Measurements from ENCODE around the gene IL18R1. TPM values are rescaled to one million over a fixed set of nuclear protein-coding genes. Genes with fewer than 3 reads are reported as not detected.

Gene IL18R1
- total RNA-seq, 1 donor from 2014 or later: 4.9 TPM

DNA sequence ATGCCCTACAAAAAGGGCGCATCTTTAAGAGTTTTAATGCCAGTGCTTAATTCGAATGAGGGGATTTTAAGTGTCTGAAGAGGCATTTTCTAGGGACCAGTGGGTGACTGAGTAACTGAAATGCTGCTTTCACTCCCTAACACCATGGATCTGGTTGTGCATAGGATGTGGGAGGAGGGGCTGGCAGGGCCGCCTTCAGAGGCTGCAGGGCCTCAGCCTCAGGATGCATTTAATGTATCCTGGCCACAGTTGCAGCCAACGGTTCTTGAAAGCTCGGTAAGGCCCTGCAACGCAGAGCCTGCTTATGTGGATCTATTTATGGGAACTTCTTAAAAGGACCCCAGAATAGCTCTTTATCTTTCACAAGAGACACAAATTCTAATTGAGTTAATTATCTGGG lies 41.6 kb downstream of the IL18R1 start:
- Histone ChIP-seq H3K4me3 (no peak overlapping the region), H3K4me1 (no peaks in the 10 kb centered on the region), H3K36me3 (no peaks in the 10 kb centered on the region), H3K9me3 (no peaks in the 10 kb centered on the region), H3K27ac (no peak overlapping the region), H3K27me3 (no peaks in the 10 kb centered on the region)
- no peak for DNase-seq (ENCODE audit: extremely low spot score in 2 of 2)
- intact Hi-C loops (cut with DNase I): no loop called here
- TF ChIP-seq POLR2AphosphoS5 (IDR thresholded peaks at IDR 0.05; ENCODE audit: insufficient read depth in 1 of 2, low read depth in 1 of 2): no peak
- TF ChIP-seq, protein P1, sequence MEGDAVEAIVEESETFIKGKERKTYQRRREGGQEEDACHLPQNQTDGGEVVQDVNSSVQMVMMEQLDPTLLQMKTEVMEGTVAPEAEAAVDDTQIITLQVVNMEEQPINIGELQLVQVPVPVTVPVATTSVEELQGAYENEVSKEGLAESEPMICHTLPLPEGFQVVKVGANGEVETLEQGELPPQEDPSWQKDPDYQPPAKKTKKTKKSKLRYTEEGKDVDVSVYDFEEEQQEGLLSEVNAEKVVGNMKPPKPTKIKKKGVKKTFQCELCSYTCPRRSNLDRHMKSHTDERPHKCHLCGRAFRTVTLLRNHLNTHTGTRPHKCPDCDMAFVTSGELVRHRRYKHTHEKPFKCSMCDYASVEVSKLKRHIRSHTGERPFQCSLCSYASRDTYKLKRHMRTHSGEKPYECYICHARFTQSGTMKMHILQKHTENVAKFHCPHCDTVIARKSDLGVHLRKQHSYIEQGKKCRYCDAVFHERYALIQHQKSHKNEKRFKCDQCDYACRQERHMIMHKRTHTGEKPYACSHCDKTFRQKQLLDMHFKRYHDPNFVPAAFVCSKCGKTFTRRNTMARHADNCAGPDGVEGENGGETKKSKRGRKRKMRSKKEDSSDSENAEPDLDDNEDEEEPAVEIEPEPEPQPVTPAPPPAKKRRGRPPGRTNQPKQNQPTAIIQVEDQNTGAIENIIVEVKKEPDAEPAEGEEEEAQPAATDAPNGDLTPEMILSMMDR (IDR thresholded peaks at IDR 0.05): no peak
- TF ChIP-seq POLR2A (IDR thresholded peaks at IDR 0.05): no peak

DNA sequence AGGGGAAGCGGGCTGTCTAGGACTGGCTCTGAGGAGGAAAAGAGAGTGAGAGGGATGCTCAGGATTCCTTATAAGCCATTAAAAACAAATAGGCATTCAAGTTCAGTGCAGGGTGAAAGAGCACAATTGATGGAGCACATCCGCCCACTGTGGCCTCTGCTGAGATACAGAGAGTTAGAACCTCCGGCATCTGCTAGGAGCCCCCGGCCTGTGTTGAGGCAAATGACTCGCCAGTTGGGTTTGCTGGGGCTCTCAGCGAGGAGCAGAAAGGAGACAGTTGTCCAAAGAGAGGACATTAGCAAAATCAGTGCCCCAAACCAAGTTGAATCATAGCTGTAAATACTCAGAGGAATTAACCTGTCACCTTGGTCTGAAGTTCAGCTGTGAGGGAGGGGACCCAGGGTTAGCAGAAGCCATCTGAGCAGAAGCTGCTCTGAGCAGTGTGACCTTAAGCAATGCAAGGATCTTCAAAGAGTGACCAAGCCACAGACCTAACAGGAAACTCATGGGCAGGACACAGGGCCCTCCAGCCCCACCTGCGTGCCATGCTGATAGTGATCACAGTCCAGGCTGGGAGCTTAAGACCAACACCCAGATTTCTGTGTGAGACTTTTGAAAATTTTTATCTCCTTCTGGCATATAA lies 44.0 kb downstream of the IL18R1 start:
- H3K4me3 ChIP-seq: no peak overlapping the region
- intact Hi-C loops (cut with DNase I): no loop called here
- H3K36me3 ChIP-seq: no peaks in the 10 kb centered on the region
- H3K27ac ChIP-seq: no peak overlapping the region
- TF ChIP-seq, protein P1 (IDR thresholded peaks at IDR 0.05): no peak
- TF ChIP-seq POLR2A (IDR thresholded peaks at IDR 0.05) (no peak), POLR2AphosphoS5 (IDR thresholded peaks at IDR 0.05; ENCODE audit: insufficient read depth in 1 of 2, low read depth in 1 of 2) (no peak)
- no peaks in the 10 kb centered on the region for H3K4me1 ChIP-seq
- no peak for DNase-seq (ENCODE audit: extremely low spot score in 2 of 2)
- no peaks in the 10 kb centered on the region for H3K9me3 ChIP-seq
- H3K27me3 ChIP-seq: no peaks in the 10 kb centered on the region

DNA sequence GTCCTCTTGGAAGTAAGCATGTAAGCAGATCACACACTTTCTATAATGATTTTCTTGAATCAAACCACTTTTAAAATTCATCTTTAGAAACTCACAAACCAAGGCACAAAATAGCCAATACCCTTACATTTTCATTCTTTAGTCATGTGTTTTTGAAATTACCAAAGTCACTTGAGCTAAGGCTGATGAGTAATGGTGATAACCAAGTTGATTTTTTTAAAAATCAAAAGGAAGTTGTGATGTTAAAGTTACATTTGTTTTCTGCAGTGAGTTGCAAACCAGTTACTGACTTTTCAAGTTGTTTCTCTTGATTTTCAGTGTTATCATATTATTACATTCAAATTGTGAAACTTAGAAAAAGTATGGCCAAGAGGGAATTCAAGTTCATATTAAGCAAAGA lies 45.9 kb downstream of the IL18R1 start:
- H3K4me1 ChIP-seq: no peaks in the 10 kb centered on the region
- no peak for TF ChIP-seq POLR2AphosphoS5 (IDR thresholded peaks at IDR 0.05; ENCODE audit: insufficient read depth in 1 of 2, low read depth in 1 of 2)
- TF ChIP-seq POLR2A (IDR thresholded peaks at IDR 0.05): no peak
- TF ChIP-seq, protein P1 (IDR thresholded peaks at IDR 0.05): no peak
- H3K27me3 ChIP-seq: no peaks in the 10 kb centered on the region
- no peak for DNase-seq (ENCODE audit: extremely low spot score in 2 of 2)
- H3K36me3 ChIP-seq: no peaks in the 10 kb centered on the region
- intact Hi-C loops (cut with DNase I): no loop called here
- no peak overlapping the region for H3K4me3 ChIP-seq
- H3K27ac ChIP-seq: no peak overlapping the region
- no peaks in the 10 kb centered on the region for H3K9me3 ChIP-seq

DNA sequence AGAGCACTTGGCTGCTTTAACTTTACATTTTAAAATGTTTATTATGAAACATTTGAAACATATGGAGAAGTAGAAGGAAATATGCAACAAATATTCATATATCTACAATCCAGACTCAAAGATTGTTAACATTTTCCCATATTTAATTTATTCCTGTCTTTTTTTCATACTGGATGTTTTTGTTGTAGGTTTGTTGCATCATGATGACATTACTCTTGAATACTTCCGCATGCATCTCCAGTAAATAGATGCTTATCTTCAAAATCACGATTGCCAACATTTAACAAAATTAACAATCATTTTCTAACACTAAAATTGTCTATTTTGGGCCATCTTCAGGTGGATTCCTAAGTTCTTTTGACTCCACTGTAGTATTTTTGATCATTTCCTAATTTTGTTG lies 46.3 kb downstream of the IL18R1 start:
- H3K9me3 ChIP-seq: no peaks in the 10 kb centered on the region
- no peaks in the 10 kb centered on the region for H3K4me1 ChIP-seq
- intact Hi-C loops (cut with DNase I): no loop called here
- no peaks in the 10 kb centered on the region for H3K36me3 ChIP-seq
- no peak for DNase-seq (ENCODE audit: extremely low spot score in 2 of 2)
- TF ChIP-seq, protein P1 (IDR thresholded peaks at IDR 0.05): no peak
- TF ChIP-seq POLR2A (IDR thresholded peaks at IDR 0.05) (no peak), POLR2AphosphoS5 (IDR thresholded peaks at IDR 0.05; ENCODE audit: insufficient read depth in 1 of 2, low read depth in 1 of 2) (no peak)
- H3K4me3 ChIP-seq: no peak overlapping the region
- H3K27ac ChIP-seq: no peak overlapping the region
- no peaks in the 10 kb centered on the region for H3K27me3 ChIP-seq

DNA sequence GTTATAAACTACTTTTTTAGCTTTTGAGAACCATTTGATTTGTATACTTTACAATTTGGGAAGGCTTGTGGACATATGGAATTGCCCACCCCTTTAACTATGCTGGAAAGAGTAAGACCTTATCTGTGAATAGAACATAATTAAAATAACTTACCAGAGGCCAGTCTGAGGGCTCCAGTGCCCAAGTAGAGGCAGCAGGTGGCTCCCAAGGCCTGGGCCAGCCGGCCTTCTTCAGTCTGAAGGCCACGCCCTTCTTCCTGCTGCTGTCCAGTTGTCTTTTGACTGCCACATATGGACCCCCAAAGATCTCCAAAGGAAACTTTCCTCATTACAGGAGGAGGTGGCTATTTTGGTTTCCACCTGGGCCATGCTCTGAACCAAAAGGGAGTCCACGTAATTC lies 55.4 kb downstream of the IL18R1 start:
- intact Hi-C loops (cut with DNase I): no loop called here
- TF ChIP-seq, protein P1 (IDR thresholded peaks at IDR 0.05): no peak
- TF ChIP-seq POLR2AphosphoS5 (IDR thresholded peaks at IDR 0.05; ENCODE audit: insufficient read depth in 1 of 2, low read depth in 1 of 2) (no peak), POLR2A (IDR thresholded peaks at IDR 0.05) (no peak)
- Histone ChIP-seq H3K36me3 (no peaks in the 10 kb centered on the region), H3K27ac (no peak overlapping the region), H3K4me1 (no peaks in the 10 kb centered on the region), H3K4me3 (no peak overlapping the region), H3K27me3 (no peaks in the 10 kb centered on the region), H3K9me3 (no peaks in the 10 kb centered on the region)
- no peak for DNase-seq (ENCODE audit: extremely low spot score in 2 of 2)
